Cerebellar nuclear complex (tissue), 1 donor: ENCODE data around the gene MYOCOS.
A peak's percentile ranks its signal among the peaks of the same experiment; 100 is the strongest.

Experiments used
- DNase-seq, 2 experiments: peaks; one replicate each; lab custom pipeline; 2025; lab: John Stamatoyannopoulos, UW

The MYOCOS gene

GRCh38 chr1:171663036-171663853 is 41.2 kb downstream of the MYOCOS start:
- DNase-seq: no peak

- DNase-seq: no peak
Observed at GRCh38 chr1:171663854-171664575, 42.0 kb downstream of the MYOCOS start.

DNA sequence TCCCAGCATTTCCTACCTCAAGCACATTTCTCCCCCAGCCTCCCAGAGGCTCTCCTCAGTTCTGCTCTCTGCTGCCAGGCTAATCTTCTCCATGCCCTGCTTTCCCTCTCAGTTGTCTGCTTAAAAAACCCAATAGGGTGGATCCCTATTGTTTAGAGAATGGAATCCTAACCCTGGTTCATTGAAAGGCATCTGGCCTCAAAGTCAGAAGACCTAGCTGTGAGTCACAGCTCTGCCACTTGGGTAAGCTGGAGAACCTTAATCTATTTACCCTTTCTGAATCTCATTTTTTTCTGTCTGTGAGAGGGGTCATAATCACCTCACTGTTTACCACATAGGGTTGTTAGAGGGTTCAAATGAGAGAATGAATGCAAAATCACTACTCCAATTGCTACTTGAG is 42.9 kb downstream of the MYOCOS start:
- DNase-seq: no peak

GRCh38 chr1:171666114-171666769 is 44.2 kb downstream of the MYOCOS start:
- peak in 1 of 2 experiments; percentile 37 for DNase-seq

- DNase-seq: no peak
Observed at GRCh38 chr1:171668372-171668771, 46.3 kb downstream of the MYOCOS start.

- DNase-seq: no peak
Observed at GRCh38 chr1:171670739-171671138, 48.7 kb downstream of the MYOCOS start.

DNA sequence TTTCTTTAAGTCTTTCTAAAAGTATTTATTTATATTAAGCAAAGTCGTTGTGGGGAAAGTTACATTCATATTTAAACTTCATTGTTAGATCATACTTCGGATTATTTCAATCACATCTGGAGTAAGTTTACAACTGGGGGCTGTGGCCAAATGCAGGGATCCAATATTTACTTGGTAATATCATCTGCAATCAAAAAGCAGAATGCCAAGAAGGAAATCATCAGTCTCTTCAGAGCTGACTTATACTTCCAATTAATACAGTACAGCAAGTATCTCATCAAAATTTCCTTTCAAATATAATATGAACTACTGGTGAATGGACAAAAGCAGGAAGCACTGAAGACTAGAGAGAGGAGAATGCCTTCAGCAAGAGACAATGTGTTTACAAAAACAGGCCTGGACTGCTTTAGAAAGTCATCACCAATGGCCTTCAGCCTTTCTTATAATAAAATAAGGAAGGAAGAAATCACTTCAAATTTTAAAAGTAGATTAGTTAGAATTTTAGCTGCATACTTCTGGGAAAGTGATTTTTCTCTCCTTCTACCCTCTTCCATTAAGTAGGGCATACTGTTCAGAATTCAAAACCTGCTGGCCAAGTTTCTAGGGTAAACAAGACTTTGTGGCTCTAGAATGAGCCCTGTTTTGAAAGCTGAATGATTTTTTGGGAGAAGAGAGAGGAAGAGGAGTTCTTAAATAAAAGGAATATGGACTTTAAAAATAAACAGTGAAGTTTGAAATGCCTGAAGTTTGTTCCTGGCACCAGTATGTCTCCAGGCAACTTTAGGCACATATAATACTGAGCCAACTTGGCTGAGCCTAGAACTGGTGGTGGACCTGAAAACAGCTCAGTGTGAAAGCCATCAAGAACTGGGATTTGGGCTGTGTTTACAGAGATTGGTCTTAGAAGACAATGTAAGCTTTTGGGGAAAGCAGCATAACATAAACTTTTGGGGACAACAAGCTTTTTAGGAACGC is 52.7 kb downstream of the MYOCOS start:
- DNase-seq: no peak
